Loucy (cell line): ENCODE data around the gene ATXN7L1.

Experiments
- CTCF ChIP-seq: fragments of 200-600 bp; sonication (generic); conservative IDR thresholded peaks from 2 replicates; pipeline ENCODE4 v1.5.1; 2014; ENCODE audit warnings: mild to moderate bottlenecking, antibody characterized with exemption, low read length
- EZH2phosphoT487 ChIP-seq: fragments of 200-600 bp; IDR thresholded peaks from 2 replicates; pipeline ENCODE4 v1.6.1; 2018; ENCODE audit warnings: antibody characterized with exemption, mild to moderate bottlenecking, moderate library complexity, borderline replicate concordance

- no peak for TF ChIP-seq CTCF
- no peak for TF ChIP-seq EZH2phosphoT487
Observed at GRCh38 chr7:105910172-105910571, 33.8 kb upstream of the ATXN7L1 start.
